ENCODE data around the gene NMRK2.

NMRK2 gene

GRCh38 chr19:3942790-3943409, 10.0 kb downstream of the NMRK2 start:
- TF ChIP-seq TAF1 (IDR thresholded peaks at IDR 0.05; ENCODE audit: low read depth): no peak
- TF ChIP-seq REST (IDR thresholded peaks at IDR 0.05; ENCODE audit: low read depth): no peak
- TF ChIP-seq USF1 (IDR thresholded peaks at IDR 0.05): no peak
- TF ChIP-seq NFIC (IDR thresholded peaks at IDR 0.05): no peak
- no peak for TF ChIP-seq CEBPB (IDR thresholded peaks at IDR 0.05)
- no peak for TF ChIP-seq TEAD4 (IDR thresholded peaks at IDR 0.05)
- TF ChIP-seq ZBTB7A (IDR thresholded peaks at IDR 0.05; ENCODE audit: low read depth): no peak
- TF ChIP-seq YY1 (IDR thresholded peaks at IDR 0.05; ENCODE audit: low read depth): no peak
- no peak for TF ChIP-seq CREB1 (IDR thresholded peaks at IDR 0.05; ENCODE audit: low read depth)

- TF ChIP-seq FOXM1 (IDR thresholded peaks at IDR 0.05; ENCODE audit: borderline replicate concordance, low read depth): no peak
- no peak for TF ChIP-seq USF1 (IDR thresholded peaks at IDR 0.05)
- TF ChIP-seq TEAD4 (IDR thresholded peaks at IDR 0.05): no peak
- no peak for TF ChIP-seq NFIC (IDR thresholded peaks at IDR 0.05)
- no peak for TF ChIP-seq ZBTB7A (IDR thresholded peaks at IDR 0.05; ENCODE audit: low read depth)
- TF ChIP-seq CREB1 (IDR thresholded peaks at IDR 0.05; ENCODE audit: low read depth): no peak
- no peak for TF ChIP-seq RAD21 (IDR thresholded peaks at IDR 0.05; ENCODE audit: low read depth)
- no peak for TF ChIP-seq REST (IDR thresholded peaks at IDR 0.05; ENCODE audit: low read depth)
- TF ChIP-seq EP300 (IDR thresholded peaks at IDR 0.05; ENCODE audit: borderline replicate concordance): no peak
Observed at GRCh38 chr19:3944018-3944721, 11.3 kb downstream of the NMRK2 start.

GRCh38 chr19:3945838-3946237, 13.0 kb downstream of the NMRK2 start:
- no peak for TF ChIP-seq RAD21 (IDR thresholded peaks at IDR 0.05; ENCODE audit: low read depth)
- no peak for TF ChIP-seq NFIC (IDR thresholded peaks at IDR 0.05)
- no peak for TF ChIP-seq YY1 (IDR thresholded peaks at IDR 0.05; ENCODE audit: low read depth)
- no peak for TF ChIP-seq TCF12 (IDR thresholded peaks at IDR 0.05; ENCODE audit: low read depth)
- no peak for TF ChIP-seq EP300 (IDR thresholded peaks at IDR 0.05; ENCODE audit: borderline replicate concordance)
- no peak for TF ChIP-seq TAF1 (IDR thresholded peaks at IDR 0.05; ENCODE audit: low read depth)
- no peak for TF ChIP-seq CEBPB (IDR thresholded peaks at IDR 0.05)
- no peak for TF ChIP-seq USF1 (IDR thresholded peaks at IDR 0.05)
- no peak for TF ChIP-seq CREB1 (IDR thresholded peaks at IDR 0.05; ENCODE audit: low read depth)
- TF ChIP-seq FOXM1 (IDR thresholded peaks at IDR 0.05; ENCODE audit: borderline replicate concordance, low read depth): no peak
- TF ChIP-seq REST (IDR thresholded peaks at IDR 0.05; ENCODE audit: low read depth): no peak
- no peak for TF ChIP-seq EGR1 (IDR thresholded peaks at IDR 0.05)
- TF ChIP-seq TEAD4 (IDR thresholded peaks at IDR 0.05): no peak
- no peak for TF ChIP-seq MAX (IDR thresholded peaks at IDR 0.05)
- TF ChIP-seq ZBTB7A (IDR thresholded peaks at IDR 0.05; ENCODE audit: low read depth): no peak

- TF ChIP-seq CEBPB (IDR thresholded peaks at IDR 0.05): peak; percentile 73
Observed at GRCh38 chr19:3947316-3947933, 14.6 kb downstream of the NMRK2 start.

All from Ishikawa (cell line).